H1 (cell line): ENCODE measurements around the gene CPEB1.

Source experiments
- BRCA1 ChIP-seq: IDR thresholded peaks from 2 replicates; pipeline ENCODE4 v1.6.1; 2012; ENCODE audit warnings: low read depth, low read length, improper control_type of control experiment
- CHD1 ChIP-seq: IDR thresholded peaks from 2 replicates; pipeline ENCODE4 v1.6.1; 2012; ENCODE audit warnings: low read depth, low read length, improper control_type of control experiment
- EZH2 ChIP-seq: fragments of 200-600 bp; sonication (generic); IDR thresholded peaks from 2 replicates; pipeline ENCODE4 v1.7.1; 2012; ENCODE audit warnings: low read depth, mild to moderate bottlenecking, moderate library complexity, low read length, inconsistent platforms; ENCODE audit not compliant: severe bottlenecking
- JUN ChIP-seq: IDR thresholded peaks from 2 replicates; pipeline ENCODE4 v1.6.1; 2011; ENCODE audit warnings: low read depth, mild to moderate bottlenecking, improper control_type of control experiment, low read length
- MAX ChIP-seq: IDR thresholded peaks from 2 replicates; pipeline ENCODE4 v1.6.1; 2012; ENCODE audit warnings: inconsistent platforms
- POLR2A ChIP-seq, 2 experiments: IDR thresholded peaks; 1 replicate in 1 of 2; 2 replicates in 1 of 2; pipeline ENCODE4 v1.6.1; 2011; ENCODE audit warnings: low read depth in 2 of 2, low read length in 2 of 2, mild to moderate bottlenecking in 2 of 2; ENCODE audit errors: control extremely low read depth in 1 of 2
- RAD21 ChIP-seq, 2 experiments: IDR thresholded peaks in 1 of 2; conservative IDR thresholded peaks in 1 of 2; 2 replicates each; pipeline ENCODE4 v1.6.1; 2011; ENCODE audit warnings: low read depth in 2 of 2, low read length in 2 of 2, improper control_type of control experiment in 1 of 2, inconsistent platforms in 1 of 2, mild to moderate bottlenecking in 1 of 2, moderate library complexity in 1 of 2
- RFX5 ChIP-seq: IDR thresholded peaks from 2 replicates; pipeline ENCODE4 v1.6.1; 2011; ENCODE audit warnings: low read depth, low read length, improper control_type of control experiment, borderline replicate concordance
- TAF1 ChIP-seq: IDR thresholded peaks from 2 replicates; pipeline ENCODE4 v1.6.1; 2011; ENCODE audit warnings: mild to moderate bottlenecking, low read depth, low read length
- TCF12 ChIP-seq: IDR thresholded peaks from 2 replicates; pipeline ENCODE4 v1.6.1; 2011; ENCODE audit warnings: low read depth, mild to moderate bottlenecking, low read length
- TF ChIP-seq, protein P1 (sequence below), 3 experiments: IDR thresholded peaks; 1 replicate in 2 of 3; 2 replicates in 1 of 3; pipeline versions ENCODE4 v1.5.1 to v1.6.1; 2011; ENCODE audit warnings: low read length in 3 of 3, mild to moderate bottlenecking in 3 of 3, inconsistent platforms in 2 of 3, low read depth in 1 of 3, moderate library complexity in 1 of 3; ENCODE audit not compliant: insufficient read depth in 1 of 3; ENCODE audit errors: control extremely low read depth in 1 of 3

GRCh38 chr15:82641129-82641798 lies 5.9 kb downstream of the CPEB1 start:
- TF ChIP-seq CHD1 (no peak), POLR2A (IDR thresholded peaks at IDR 0.05; ENCODE audit: control extremely low read depth in 1 of 2, low read depth in 2 of 2, low read length in 2 of 2) (no peak), TAF1 (no peak), JUN (no peak), BRCA1 (no peak), TCF12 (no peak), RAD21 (IDR thresholded peaks at IDR 0.05 in 1 of 2, conservative IDR thresholded peaks at IDR 0.05 in 1 of 2; ENCODE audit: low read depth in 2 of 2, low read length in 2 of 2) (no peak), EZH2 (no peak), MAX (no peak), RFX5 (no peak)
- TF ChIP-seq, protein P1, sequence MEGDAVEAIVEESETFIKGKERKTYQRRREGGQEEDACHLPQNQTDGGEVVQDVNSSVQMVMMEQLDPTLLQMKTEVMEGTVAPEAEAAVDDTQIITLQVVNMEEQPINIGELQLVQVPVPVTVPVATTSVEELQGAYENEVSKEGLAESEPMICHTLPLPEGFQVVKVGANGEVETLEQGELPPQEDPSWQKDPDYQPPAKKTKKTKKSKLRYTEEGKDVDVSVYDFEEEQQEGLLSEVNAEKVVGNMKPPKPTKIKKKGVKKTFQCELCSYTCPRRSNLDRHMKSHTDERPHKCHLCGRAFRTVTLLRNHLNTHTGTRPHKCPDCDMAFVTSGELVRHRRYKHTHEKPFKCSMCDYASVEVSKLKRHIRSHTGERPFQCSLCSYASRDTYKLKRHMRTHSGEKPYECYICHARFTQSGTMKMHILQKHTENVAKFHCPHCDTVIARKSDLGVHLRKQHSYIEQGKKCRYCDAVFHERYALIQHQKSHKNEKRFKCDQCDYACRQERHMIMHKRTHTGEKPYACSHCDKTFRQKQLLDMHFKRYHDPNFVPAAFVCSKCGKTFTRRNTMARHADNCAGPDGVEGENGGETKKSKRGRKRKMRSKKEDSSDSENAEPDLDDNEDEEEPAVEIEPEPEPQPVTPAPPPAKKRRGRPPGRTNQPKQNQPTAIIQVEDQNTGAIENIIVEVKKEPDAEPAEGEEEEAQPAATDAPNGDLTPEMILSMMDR (IDR thresholded peaks at IDR 0.05; ENCODE audit: control extremely low read depth in 1 of 3, insufficient read depth in 1 of 3, low read depth in 1 of 3, low read length in 3 of 3), result no peak
